HEK293 (cell line): ENCODE results near the gene RAF1.

ENCODE experiments used
- CTCF ChIA-PET: fragments of 350-600 bp; formaldehyde crosslinking; extraction: SDS; loops from one replicate; lab custom pipeline; 2021; ENCODE audit warnings: antibody characterized with exemption; lab: Yijun Ruan, JAX
- POLR2A ChIA-PET: fragments of 300-600 bp; formaldehyde crosslinking; extraction: SDS; loops from one replicate; lab custom pipeline; 2020; ENCODE audit warnings: antibody characterized with exemption, inconsistent platforms; lab: Yijun Ruan, JAX
- H3K27ac ChIP-seq: fragments of 200-500 bp; sonication (Bioruptor generic); 2 replicates; pipeline ENCODE4 v1.5.1; 2014; ENCODE audit warnings: low read depth, low read length, control low read depth, inconsistent platforms; ENCODE audit errors: extremely low read depth
- H3K36me3 ChIP-seq, 2 experiments: fragments of 200-500 bp in 1 of 2; sonication (Bioruptor generic) in 1 of 2; 1 replicate in 1 of 2; 2 replicates in 1 of 2; pipeline ENCODE4 v1.5.1; 2014 to 2017; ENCODE audit warnings: inconsistent platforms in 2 of 2, low read length in 2 of 2; ENCODE audit not compliant: control insufficient read depth in 2 of 2, insufficient read depth in 1 of 2
- H3K4me1 ChIP-seq: fragments of 200-500 bp; sonication (Bioruptor generic); 2 replicates; pipeline ENCODE4 v1.5.1; 2014; ENCODE audit warnings: mild to moderate bottlenecking, low read length, inconsistent platforms; ENCODE audit not compliant: control insufficient read depth, insufficient read depth
- H3K4me3 ChIP-seq: 2 replicates; pipeline ENCODE4 v1.5.1; 2011; ENCODE audit warnings: low read depth, mild to moderate bottlenecking, control low read depth, low read length, moderate library complexity
- H3K9me3 ChIP-seq: fragments of 200-500 bp; sonication (Bioruptor generic); 2 replicates; pipeline ENCODE4 v1.5.1; 2014; ENCODE audit warnings: low read depth, low read length, inconsistent platforms; ENCODE audit not compliant: control insufficient read depth, insufficient read depth
- KLF7 ChIP-seq: fragments of 450-650 bp; formaldehyde crosslinking; IDR thresholded peaks from 2 replicates; pipeline ENCODE4 v1.5.1; 2016; ENCODE audit warnings: missing biosample characterization, missing genetic modification characterization, borderline replicate concordance
- KLF8 ChIP-seq: fragments of 450-650 bp; formaldehyde crosslinking; IDR thresholded peaks from 2 replicates; pipeline ENCODE4 v1.5.1; 2016; ENCODE audit warnings: missing biosample characterization, missing genetic modification characterization
- KLF9 ChIP-seq: fragments of 450-650 bp; formaldehyde crosslinking; IDR thresholded peaks from 2 replicates; pipeline ENCODE4 v1.5.1; 2016; ENCODE audit warnings: missing biosample characterization, missing genetic modification characterization, low read depth
- PRDM10 ChIP-seq: fragments of 450-650 bp; formaldehyde crosslinking; IDR thresholded peaks from 2 replicates; pipeline ENCODE4 v1.5.1; 2016; ENCODE audit warnings: missing biosample characterization, missing genetic modification characterization
- SETDB1 ChIP-seq: IDR thresholded peaks from one replicate; pipeline ENCODE4 v1.6.1; 2017; ENCODE audit warnings: mild to moderate bottlenecking, low read length, moderate library complexity, mixed read lengths; ENCODE audit not compliant: insufficient read length
- WT1 ChIP-seq: fragments of 450-650 bp; formaldehyde crosslinking; IDR thresholded peaks from 2 replicates; pipeline ENCODE4 v1.5.1; 2016; ENCODE audit warnings: missing biosample characterization, missing genetic modification characterization
- ZBTB44 ChIP-seq: fragments of 450-650 bp; IDR thresholded peaks from 2 replicates; pipeline ENCODE4 v1.5.1; 2018; ENCODE audit warnings: missing biosample characterization, mild to moderate bottlenecking, missing genetic modification characterization
- ZNF16 ChIP-seq: fragments of 450-650 bp; formaldehyde crosslinking; IDR thresholded peaks from 2 replicates; pipeline ENCODE4 v1.5.1; 2016; ENCODE audit warnings: low read depth, missing biosample characterization, missing genetic modification characterization
- ZNF26 ChIP-seq: fragments of 450-650 bp; formaldehyde crosslinking; IDR thresholded peaks from 2 replicates; pipeline ENCODE4 v1.5.1; 2016; ENCODE audit warnings: missing biosample characterization, missing genetic modification characterization
- ZNF335 ChIP-seq: fragments of 450-650 bp; formaldehyde crosslinking; conservative IDR thresholded peaks from 2 replicates; pipeline ENCODE4 v1.5.1; 2016; ENCODE audit warnings: missing biosample characterization, missing genetic modification characterization
- ZNF404 ChIP-seq: fragments of 450-650 bp; formaldehyde crosslinking; IDR thresholded peaks from 2 replicates; pipeline ENCODE4 v1.5.1; 2017; ENCODE audit warnings: missing biosample characterization, missing genetic modification characterization
- ZNF600 ChIP-seq: fragments of 450-650 bp; formaldehyde crosslinking; IDR thresholded peaks from 2 replicates; pipeline ENCODE4 v1.5.1; 2016; ENCODE audit warnings: missing biosample characterization, missing genetic modification characterization
- ZNF654 ChIP-seq: fragments of 450-650 bp; formaldehyde crosslinking; IDR thresholded peaks from 2 replicates; pipeline ENCODE4 v1.5.1; 2016; ENCODE audit warnings: low read depth, missing biosample characterization, missing genetic modification characterization
- ZNF707 ChIP-seq: fragments of 450-650 bp; formaldehyde crosslinking; IDR thresholded peaks from 2 replicates; pipeline ENCODE4 v1.5.1; 2016; ENCODE audit warnings: missing biosample characterization, missing genetic modification characterization
- TF ChIP-seq, protein P1 (sequence below): fragments of 450-650 bp; formaldehyde crosslinking; IDR thresholded peaks from 2 replicates; pipeline ENCODE4 v1.5.1; 2017; ENCODE audit warnings: missing biosample characterization, missing genetic modification characterization
- TF ChIP-seq, protein P2 (sequence below): fragments of 450-650 bp; formaldehyde crosslinking; IDR thresholded peaks from 2 replicates; pipeline ENCODE4; 2016; ENCODE audit warnings: missing biosample characterization, missing genetic modification characterization

Gene RAF1

DNA sequence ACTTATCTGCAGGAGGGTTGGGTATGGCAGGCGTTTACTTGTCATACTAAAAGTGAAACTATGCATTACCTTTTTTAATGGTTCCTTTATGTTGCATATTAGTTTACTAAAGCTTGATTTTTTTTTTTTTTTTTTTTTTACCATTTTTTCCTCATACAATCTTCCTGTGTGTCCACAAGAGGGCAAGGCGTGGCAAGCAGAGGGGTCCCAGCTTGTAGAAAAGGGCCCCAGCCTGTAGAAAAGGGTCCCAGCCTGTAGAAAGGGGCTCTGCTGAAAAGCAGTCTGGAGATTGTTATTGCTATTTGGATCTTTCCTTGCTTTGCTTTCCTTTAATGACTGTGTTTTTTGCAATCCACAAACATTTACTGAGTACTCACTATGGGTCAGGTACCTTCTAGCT, 85.2 kb downstream of the RAF1 start:
- POLR2A ChIA-PET, result interaction anchor here (0.6 to 0.7 kb wide), 3 partner anchors 80 to 1904 kb away, joined by 3 to 7 read pairs (median 3); no protein-coding TSS in a partner anchor

GRCh38 chr3:12577379-12577778, 86.5 kb downstream of the RAF1 start:
- ChIA-PET POLR2A (no interaction called here), CTCF (no interaction called here)
- Histone ChIP-seq H3K4me1 (no peaks in the 10 kb centered on the region), H3K9me3 (no peaks in the 10 kb centered on the region), H3K36me3 (peaks cover 47 to 91% of the 10 kb centered on the region in 2 experiments), H3K27ac (no peak overlapping the region), H3K4me3 (no peak overlapping the region)
- TF ChIP-seq, protein P1, sequence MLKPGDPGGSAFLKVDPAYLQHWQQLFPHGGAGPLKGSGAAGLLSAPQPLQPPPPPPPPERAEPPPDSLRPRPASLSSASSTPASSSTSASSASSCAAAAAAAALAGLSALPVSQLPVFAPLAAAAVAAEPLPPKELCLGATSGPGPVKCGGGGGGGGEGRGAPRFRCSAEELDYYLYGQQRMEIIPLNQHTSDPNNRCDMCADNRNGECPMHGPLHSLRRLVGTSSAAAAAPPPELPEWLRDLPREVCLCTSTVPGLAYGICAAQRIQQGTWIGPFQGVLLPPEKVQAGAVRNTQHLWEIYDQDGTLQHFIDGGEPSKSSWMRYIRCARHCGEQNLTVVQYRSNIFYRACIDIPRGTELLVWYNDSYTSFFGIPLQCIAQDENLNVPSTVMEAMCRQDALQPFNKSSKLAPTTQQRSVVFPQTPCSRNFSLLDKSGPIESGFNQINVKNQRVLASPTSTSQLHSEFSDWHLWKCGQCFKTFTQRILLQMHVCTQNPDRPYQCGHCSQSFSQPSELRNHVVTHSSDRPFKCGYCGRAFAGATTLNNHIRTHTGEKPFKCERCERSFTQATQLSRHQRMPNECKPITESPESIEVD (tag by site-specific recombination), result no peak
- no peak for TF ChIP-seq PRDM10 (tag by site-specific recombination)
- no peak for TF ChIP-seq ZNF600 (tag by site-specific recombination)
- TF ChIP-seq ZNF707 (tag by site-specific recombination), result no peak
- no peak for TF ChIP-seq KLF9
- TF ChIP-seq ZNF335 (tag by site-specific recombination), result no peak
- TF ChIP-seq ZNF404 (tag by site-specific recombination), result peak; percentile 99
- peak; percentile 98 for TF ChIP-seq ZNF26 (tag by site-specific recombination)
- TF ChIP-seq, protein P2, sequence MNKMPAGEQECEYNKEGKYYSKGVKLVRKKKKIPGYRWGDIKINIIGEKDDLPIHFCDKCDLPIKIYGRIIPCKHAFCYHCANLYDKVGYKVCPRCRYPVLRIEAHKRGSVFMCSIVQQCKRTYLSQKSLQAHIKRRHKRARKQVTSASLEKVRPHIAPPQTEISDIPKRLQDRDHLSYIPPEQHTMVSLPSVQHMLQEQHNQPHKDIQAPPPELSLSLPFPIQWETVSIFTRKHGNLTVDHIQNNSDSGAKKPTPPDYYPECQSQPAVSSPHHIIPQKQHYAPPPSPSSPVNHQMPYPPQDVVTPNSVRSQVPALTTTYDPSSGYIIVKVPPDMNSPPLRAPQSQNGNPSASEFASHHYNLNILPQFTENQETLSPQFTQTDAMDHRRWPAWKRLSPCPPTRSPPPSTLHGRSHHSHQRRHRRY, result no peak

More for the DNA sequence above, 85.2 kb downstream of the RAF1 start:
- Histone ChIP-seq H3K27ac (no peak overlapping the region), H3K4me1 (no peaks in the 10 kb centered on the region), H3K36me3 (peaks cover 36 to 95% of the 10 kb centered on the region in 2 experiments), H3K4me3 (no peak overlapping the region), H3K9me3 (no peaks in the 10 kb centered on the region)
- no peak for TF ChIP-seq WT1 (tag by site-specific recombination)
- no peak for TF ChIP-seq ZNF16
- 0 out of 2 replicates have a peak, but pooled peaks have one; percentile 16 for TF ChIP-seq ZNF654 (tag by site-specific recombination)
- TF ChIP-seq KLF8 (tag by site-specific recombination), result peak; percentile 54; the same call in 1 of the 2 replicates
- peak; percentile 71; the same call in 1 of the 2 replicates for TF ChIP-seq KLF7 (tag by site-specific recombination)
- TF ChIP-seq SETDB1, result no peak
- TF ChIP-seq ZBTB44 (tag by site-specific recombination), result no peak
- CTCF ChIA-PET, result interaction anchor here (0.6 to 1.2 kb wide), 8 partner anchors 8 to 263 kb away, joined by 3 to 6 read pairs (median 3); no protein-coding TSS in a partner anchor
